ENCODE data around the gene CARNS1. TPM values are rescaled to one million over a fixed set of nuclear protein-coding genes. Genes with fewer than 3 reads are reported as not detected.
A peak's percentile ranks its signal among the peaks of the same experiment; 100 is the strongest.

CARNS1 gene
- total RNA-seq, 4 donors from 2014 or later = 0.30 to 1.5 (median 1.0) TPM

- peak within 1 kb of the TSS; percentile 76 for H3K4me3 ChIP-seq (ENCODE audit: low read depth, poor library complexity, severe bottlenecking)
- DNase-seq (ENCODE audit: low spot score in 2 of 2) = peak; percentile 88 to 98
- 0% methylated on average over 21 to 33 of the region's 76 CpGs for WGBS, 2 donors
- intact Hi-C loops (cut with DNase I; ENCODE audit: low total_unique reads) = no loop called here
- TF ChIP-seq, protein P1, sequence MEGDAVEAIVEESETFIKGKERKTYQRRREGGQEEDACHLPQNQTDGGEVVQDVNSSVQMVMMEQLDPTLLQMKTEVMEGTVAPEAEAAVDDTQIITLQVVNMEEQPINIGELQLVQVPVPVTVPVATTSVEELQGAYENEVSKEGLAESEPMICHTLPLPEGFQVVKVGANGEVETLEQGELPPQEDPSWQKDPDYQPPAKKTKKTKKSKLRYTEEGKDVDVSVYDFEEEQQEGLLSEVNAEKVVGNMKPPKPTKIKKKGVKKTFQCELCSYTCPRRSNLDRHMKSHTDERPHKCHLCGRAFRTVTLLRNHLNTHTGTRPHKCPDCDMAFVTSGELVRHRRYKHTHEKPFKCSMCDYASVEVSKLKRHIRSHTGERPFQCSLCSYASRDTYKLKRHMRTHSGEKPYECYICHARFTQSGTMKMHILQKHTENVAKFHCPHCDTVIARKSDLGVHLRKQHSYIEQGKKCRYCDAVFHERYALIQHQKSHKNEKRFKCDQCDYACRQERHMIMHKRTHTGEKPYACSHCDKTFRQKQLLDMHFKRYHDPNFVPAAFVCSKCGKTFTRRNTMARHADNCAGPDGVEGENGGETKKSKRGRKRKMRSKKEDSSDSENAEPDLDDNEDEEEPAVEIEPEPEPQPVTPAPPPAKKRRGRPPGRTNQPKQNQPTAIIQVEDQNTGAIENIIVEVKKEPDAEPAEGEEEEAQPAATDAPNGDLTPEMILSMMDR (IDR thresholded peaks at IDR 0.05) = peak in 1 of 3 donors; percentile 49
- TF ChIP-seq POLR2A (IDR thresholded peaks at IDR 0.05) = peak in 1 of 2 donors; percentile 10
Measured at GRCh38 chr11:67468759-67469507, 53.5 kb downstream of the CARNS1 start, which contains the start of gene TMEM134. TMEM134 (minus strand) TSS chr11:67469251; CDS start chr11:67469192, 59 bp downstream.

- TF ChIP-seq POLR2A (IDR thresholded peaks at IDR 0.05) = no peak
- TF ChIP-seq, protein P1 (IDR thresholded peaks at IDR 0.05) = no peak
- 4 to 11% methylated on average over 9 of the region's 9 CpGs for WGBS, 2 donors
- peak overlapping the region; percentile 33 for H3K4me3 ChIP-seq (ENCODE audit: low read depth, poor library complexity, severe bottlenecking)
- no peak for DNase-seq (ENCODE audit: low spot score in 2 of 2)
- intact Hi-C loops (cut with DNase I; ENCODE audit: low total_unique reads) = no loop called here
Measured at GRCh38 chr11:67469508-67469811, 54.0 kb downstream of the CARNS1 start.

DNA sequence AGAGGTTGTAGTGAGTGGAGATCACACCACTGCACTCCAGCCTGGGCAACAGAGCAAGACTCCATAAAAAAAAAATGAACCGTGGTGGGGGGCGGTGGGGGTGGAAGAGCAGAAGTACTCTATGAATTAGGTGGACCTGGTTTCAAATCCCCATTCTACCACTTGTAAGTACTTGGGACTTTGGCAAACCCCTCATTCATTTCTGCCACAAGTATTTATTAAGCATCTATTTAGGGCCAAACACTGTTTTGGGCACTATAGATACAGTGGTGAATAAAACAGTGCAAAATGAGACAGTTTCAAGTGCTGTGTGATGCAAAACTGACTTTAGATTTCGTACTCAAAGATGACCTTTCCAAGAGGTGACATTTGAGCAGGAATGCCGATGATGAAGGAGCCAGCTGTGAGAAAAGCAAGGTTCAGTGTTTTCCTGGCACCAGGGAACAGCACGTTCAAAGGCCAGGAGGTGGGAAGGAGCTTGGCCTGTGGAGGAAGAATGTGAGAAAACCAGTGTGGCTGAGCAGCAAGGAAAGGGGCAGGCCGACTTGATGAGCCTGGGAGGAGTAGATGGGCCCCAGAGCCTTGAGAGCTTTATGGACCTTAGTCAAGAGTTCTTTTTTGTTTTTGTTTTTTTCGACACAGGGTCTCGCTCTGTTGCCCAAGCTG lies 55.0 kb downstream of the CARNS1 start:
- WGBS, 2 donors = 80 to 88% methylated on average over 8 of the region's 8 CpGs
- TF ChIP-seq, protein P1 (IDR thresholded peaks at IDR 0.05) = no peak
- TF ChIP-seq POLR2A (IDR thresholded peaks at IDR 0.05) = no peak
- H3K4me3 ChIP-seq (ENCODE audit: low read depth, poor library complexity, severe bottlenecking) = no peak overlapping the region
- intact Hi-C loops (cut with DNase I; ENCODE audit: low total_unique reads) = no loop called here
- DNase-seq (ENCODE audit: low spot score in 2 of 2) = no peak

DNA sequence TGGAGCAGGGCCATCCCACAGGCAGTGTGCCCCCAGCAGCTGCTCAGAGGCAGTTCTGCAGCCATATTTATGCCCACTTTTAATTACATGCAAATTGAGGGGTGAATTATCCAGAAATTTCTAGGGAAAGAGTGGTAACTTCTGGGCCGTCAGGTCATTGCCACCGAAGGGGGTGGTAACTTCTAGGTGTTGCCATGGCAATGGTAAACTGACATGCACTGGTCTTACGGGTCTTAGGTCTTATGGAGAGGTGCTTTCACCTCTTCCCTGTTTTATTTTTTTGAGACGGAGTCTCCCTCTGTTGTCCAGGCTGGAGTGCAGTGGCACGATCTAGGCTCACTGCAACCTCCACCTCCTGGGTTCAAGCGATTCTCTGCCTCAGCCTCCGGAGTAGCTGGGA lies 57.4 kb downstream of the CARNS1 start:
- no peak overlapping the region for H3K4me3 ChIP-seq (ENCODE audit: low read depth, poor library complexity, severe bottlenecking)
- intact Hi-C loops (cut with DNase I; ENCODE audit: low total_unique reads) = no loop called here
- WGBS, 2 donors = 76 to 83% methylated on average over 7 of the region's 7 CpGs
- no peak for DNase-seq (ENCODE audit: low spot score in 2 of 2)
- TF ChIP-seq POLR2A (IDR thresholded peaks at IDR 0.05) = no peak
- TF ChIP-seq, protein P1 (IDR thresholded peaks at IDR 0.05) = no peak

Other genes with a start within 250 kb of the CARNS1 start
- gene GRK2, start 149.2 kb upstream of the CARNS1 start, total RNA-seq = 100 to 1,000 TPM in 3 of 4 donors, 10 to 100 TPM in 1; 81.1 to 127 (median 114) TPM
- 10 to 100 TPM; 60.5 to 84.7 (median 72.8) TPM for gene ANKRD13D, start 126.4 kb upstream of the CARNS1 start, total RNA-seq
- 10 to 100 TPM; 58.6 to 71.0 (median 62.0) TPM for gene SSH3, start 112.1 kb upstream of the CARNS1 start, total RNA-seq
- gene POLD4, start 62.1 kb upstream of the CARNS1 start, total RNA-seq = 100 to 1,000 TPM in 1 of 4 donors, 10 to 100 TPM in 3; 82.3 to 126 (median 86.4) TPM
- gene CLCF1, start 42.1 kb upstream of the CARNS1 start, total RNA-seq = 1 to 10 TPM; 2.2 to 3.3 (median 2.5) TPM
- 10 to 100 TPM; 24.9 to 28.5 (median 27.2) TPM for gene RAD9A, start 23.7 kb upstream of the CARNS1 start, total RNA-seq
- gene PPP1CA, start 13.8 kb upstream of the CARNS1 start, total RNA-seq = 100 to 1,000 TPM; 101 to 160 (median 143) TPM
- 1 to 10 TPM in 2 of 4 donors, under 1 TPM in 2; 0.71 to 1.3 (median 0.97) TPM for gene TBC1D10C, start 11.6 kb upstream of the CARNS1 start, total RNA-seq
- 100 to 1,000 TPM; 154 to 264 (median 203) TPM for gene RPS6KB2, start 12.8 kb downstream of the CARNS1 start, total RNA-seq
- 1 to 10 TPM; 1.6 to 2.9 (median 2.1) TPM for gene PTPRCAP, start 22.0 kb downstream of the CARNS1 start, total RNA-seq
- gene CORO1B, start 27.8 kb downstream of the CARNS1 start, total RNA-seq = 10 to 100 TPM; 40.1 to 79.5 (median 66.9) TPM
- not detected for gene GPR152, start 37.1 kb downstream of the CARNS1 start, total RNA-seq
- gene CABP4, start 39.7 kb downstream of the CARNS1 start, total RNA-seq = under 1 TPM in 2 of 4 donors, not detected in 2; 0.11 to 0.25 TPM
- gene TMEM134, start 53.6 kb downstream of the CARNS1 start, total RNA-seq = 100 to 1,000 TPM; 202 to 374 (median 252) TPM
- gene AIP, start 67.3 kb downstream of the CARNS1 start, total RNA-seq = 10 to 100 TPM; 38.7 to 52.5 (median 47.7) TPM
- 10 to 100 TPM in 3 of 4 donors, 1 to 10 TPM in 1; 7.3 to 19.9 (median 12.6) TPM for gene PITPNM1, start 89.7 kb downstream of the CARNS1 start, total RNA-seq
- 10 to 100 TPM; 16.3 to 40.4 (median 27.8) TPM for gene CDK2AP2, start 92.5 kb downstream of the CARNS1 start, total RNA-seq
- not detected for gene CABP2, start 107.8 kb downstream of the CARNS1 start, total RNA-seq
- 1,000 to 10,000 TPM; 1,126 to 2,386 (median 2,019) TPM for gene GSTP1, start 168.1 kb downstream of the CARNS1 start, total RNA-seq
- 100 to 1,000 TPM; 238 to 283 (median 269) TPM for gene NDUFV1, start 191.3 kb downstream of the CARNS1 start, total RNA-seq
- 10 to 100 TPM; 42.1 to 89.4 (median 55.1) TPM for gene NUDT8, start 214.3 kb downstream of the CARNS1 start, total RNA-seq
- not detected for gene TBX10, start 224.1 kb downstream of the CARNS1 start, total RNA-seq
- gene ACY3, start 235.1 kb downstream of the CARNS1 start, total RNA-seq = 1 to 10 TPM in 1 of 4 donors, under 1 TPM in 1, not detected in 2; 0.34 to 1.3 TPM